Spleen (tissue), 7 donors: Measurements from ENCODE around the gene ERC2.

Source experiments
- CTCF ChIP-seq, 11 experiments: fragments of 200-600 bp in 7 of 11; fragments of 450-650 bp in 4 of 11; sonication (generic) in 4 of 11; IDR thresholded peaks in 8 of 11; conservative IDR thresholded peaks in 3 of 11; 1 replicate in 7 of 11; 2 replicates in 4 of 11; pipeline versions ENCODE4 v1.4.0 to v1.8.0; 2016 to 2021; ENCODE audit warnings: antibody characterized with exemption in 11 of 11, inconsistent platforms in 4 of 11, mild to moderate bottlenecking in 1 of 11
- POLR2A ChIP-seq, 3 donors: fragments of 450-650 bp; IDR thresholded peaks; one replicate each; pipeline ENCODE4 v1.5.1; 2017; ENCODE audit warnings: antibody characterized with exemption in 3 of 3, mild to moderate bottlenecking in 1 of 3
- donor health status: DM: no; HTN: no; CAD: no; lungs with moderate emphysema.
- donor health status: DM: no; HTN: no; CAD: no.
- donor health status: DM: no; HTN: no; CAD: no.

- TF ChIP-seq POLR2A (IDR thresholded peaks at IDR 0.05) (no peak), CTCF (IDR thresholded peaks at IDR 0.05 in 8 of 11, conservative IDR thresholded peaks at IDR 0.05 in 3 of 11) (no peak)
Observed at GRCh38 chr3:55554634-55555425, 913.4 kb downstream of the ERC2 start.
